A549 (cell line): Measurements from ENCODE around the gene WWC1.

Source experiments
- MYC ChIP-seq: IDR thresholded peaks from 2 replicates; pipeline ENCODE4 v1.6.1; 2012; ENCODE audit warnings: mild to moderate bottlenecking, inconsistent platforms, low read length, improper control_type of control experiment, borderline replicate concordance
- POLR2A ChIP-seq: IDR thresholded peaks from 2 replicates; pipeline ENCODE4 v1.6.1; 2012; ENCODE audit warnings: mild to moderate bottlenecking, low read length
- SMC3 ChIP-seq: fragments of >200 bp; sonication (Bioruptor Twin); formaldehyde crosslinking; IDR thresholded peaks from 3 replicates; pipeline ENCODE4 v1.6.1; 2018; ENCODE audit warnings: inconsistent platforms
- TF ChIP-seq, protein P1 (sequence below): fragments of >200 bp; sonication (Bioruptor Twin); formaldehyde crosslinking; IDR thresholded peaks from 3 replicates; pipeline ENCODE4 v1.5.1; 2016
- TF ChIP-seq, protein P2 (sequence below): IDR thresholded peaks from 2 replicates; pipeline ENCODE4 v1.6.1; 2012

DNA sequence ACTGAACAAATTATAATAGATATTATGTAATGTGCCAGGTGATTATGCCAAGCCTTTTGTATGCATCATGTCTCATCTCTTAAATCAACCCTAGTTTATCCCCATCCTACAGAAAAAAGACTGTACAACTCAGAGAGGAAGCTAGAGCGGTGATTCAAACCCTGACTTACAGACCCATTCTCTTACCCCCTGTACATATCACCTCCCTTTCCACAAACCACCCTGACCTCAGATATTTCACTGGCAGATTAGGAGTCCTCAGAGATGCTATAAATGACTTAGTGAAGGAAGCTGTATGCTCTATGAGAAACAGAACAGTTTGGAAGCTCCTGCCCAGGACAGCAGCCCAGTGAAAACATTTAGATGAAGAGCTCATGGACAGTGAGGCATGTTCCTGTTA, 115.8 kb downstream of the WWC1 start:
- TF ChIP-seq, protein P1, sequence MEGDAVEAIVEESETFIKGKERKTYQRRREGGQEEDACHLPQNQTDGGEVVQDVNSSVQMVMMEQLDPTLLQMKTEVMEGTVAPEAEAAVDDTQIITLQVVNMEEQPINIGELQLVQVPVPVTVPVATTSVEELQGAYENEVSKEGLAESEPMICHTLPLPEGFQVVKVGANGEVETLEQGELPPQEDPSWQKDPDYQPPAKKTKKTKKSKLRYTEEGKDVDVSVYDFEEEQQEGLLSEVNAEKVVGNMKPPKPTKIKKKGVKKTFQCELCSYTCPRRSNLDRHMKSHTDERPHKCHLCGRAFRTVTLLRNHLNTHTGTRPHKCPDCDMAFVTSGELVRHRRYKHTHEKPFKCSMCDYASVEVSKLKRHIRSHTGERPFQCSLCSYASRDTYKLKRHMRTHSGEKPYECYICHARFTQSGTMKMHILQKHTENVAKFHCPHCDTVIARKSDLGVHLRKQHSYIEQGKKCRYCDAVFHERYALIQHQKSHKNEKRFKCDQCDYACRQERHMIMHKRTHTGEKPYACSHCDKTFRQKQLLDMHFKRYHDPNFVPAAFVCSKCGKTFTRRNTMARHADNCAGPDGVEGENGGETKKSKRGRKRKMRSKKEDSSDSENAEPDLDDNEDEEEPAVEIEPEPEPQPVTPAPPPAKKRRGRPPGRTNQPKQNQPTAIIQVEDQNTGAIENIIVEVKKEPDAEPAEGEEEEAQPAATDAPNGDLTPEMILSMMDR = no peak
- TF ChIP-seq POLR2A (no peak), SMC3 (no peak), MYC (no peak)
- TF ChIP-seq, protein P2, sequence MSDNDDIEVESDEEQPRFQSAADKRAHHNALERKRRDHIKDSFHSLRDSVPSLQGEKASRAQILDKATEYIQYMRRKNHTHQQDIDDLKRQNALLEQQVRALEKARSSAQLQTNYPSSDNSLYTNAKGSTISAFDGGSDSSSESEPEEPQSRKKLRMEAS = no peak
